Endothelial cell of umbilical vein (primary cell): ENCODE measurements around the gene AKAP6.

Experiments
- CTCF ChIP-seq, 2 donors: IDR thresholded peaks; 1 replicate in 1 of 2; 2 replicates in 1 of 2; pipeline ENCODE4 v1.5.1; 2011; ENCODE audit warnings: low read length in 2 of 2, mild to moderate bottlenecking in 2 of 2, moderate library complexity in 2 of 2, control low read depth in 1 of 2, inconsistent platforms in 1 of 2, low read depth in 1 of 2; ENCODE audit not compliant: insufficient read depth in 1 of 2; ENCODE audit errors: extremely low read depth in 1 of 2
- GATA2 ChIP-seq: IDR thresholded peaks from 2 replicates; pipeline ENCODE4 v1.7.0; 2011; ENCODE audit warnings: low read depth, mild to moderate bottlenecking, moderate library complexity, mixed read lengths, low read length; ENCODE audit not compliant: insufficient read length, insufficient read depth
- JUN ChIP-seq: IDR thresholded peaks from 2 replicates; pipeline ENCODE4 v1.6.1; 2011; ENCODE audit warnings: borderline replicate concordance, low read depth; ENCODE audit not compliant: insufficient read length, insufficient read depth
- MAX ChIP-seq: IDR thresholded peaks from 2 replicates; pipeline ENCODE4 v1.6.1; 2011; ENCODE audit not compliant: insufficient read depth, insufficient read length
- POLR2A ChIP-seq: IDR thresholded peaks from 2 replicates; pipeline ENCODE4 v1.6.1; 2012; ENCODE audit warnings: low read depth, mild to moderate bottlenecking, control low read depth, low read length
- POLR2AphosphoS5 ChIP-seq: IDR thresholded peaks from 2 replicates; pipeline ENCODE4 v1.6.1; 2012; ENCODE audit warnings: low read depth, mild to moderate bottlenecking, control low read depth, low read length, moderate library complexity; ENCODE audit not compliant: insufficient read depth

- no peak for TF ChIP-seq CTCF (IDR thresholded peaks at IDR 0.05; ENCODE audit: extremely low read depth in 1 of 2, insufficient read depth in 1 of 2, low read depth in 1 of 2, low read length in 2 of 2)
- TF ChIP-seq POLR2A, result no peak
- no peak for TF ChIP-seq POLR2AphosphoS5
- TF ChIP-seq JUN, result no peak
- TF ChIP-seq MAX, result no peak
- no peak for TF ChIP-seq GATA2
Measured at GRCh38 chr14:32800320-32800719, 471.2 kb downstream of the AKAP6 start.
